ENCODE data around the gene SPATA31C2. TPM values are rescaled to one million over a fixed set of nuclear protein-coding genes. Genes with fewer than 3 reads are reported as not detected.

Gene SPATA31C2
- total and polyA plus RNA-seq, 10 of the 15 experiments (the other 5 are each of a cell fraction or from before 2014, with no cell fraction given) = not detected

GRCh38 chr9:88174324-88174723 is 36.0 kb upstream of the SPATA31C2 start:
- H3K4me3 ChIP-seq = no peak overlapping the region
- H4K20me1 ChIP-seq (ENCODE audit: control insufficient read depth, insufficient read depth) = no peaks in the 10 kb centered on the region
- POLR2A ChIA-PET = no interaction called here
- no peaks in the 10 kb centered on the region for H3K36me3 ChIP-seq (ENCODE audit: control insufficient read depth in 2 of 2, insufficient read depth in 2 of 2, low read length in 1 of 2)
- no peaks in the 10 kb centered on the region for H3K27me3 ChIP-seq (replicated peaks in 1 of 2; ENCODE audit: control insufficient read depth in 2 of 2, insufficient read depth in 2 of 2, low read length in 1 of 2)
- DNase-seq (ENCODE audit: low read depth, low spot score) (no peak), ATAC-seq (no peak), FAIRE-seq (no peak)
- H3K27ac ChIP-seq (ENCODE audit: control insufficient read depth, insufficient read depth) = no peak overlapping the region
- no peak overlapping the region for H3K4me2 ChIP-seq (ENCODE audit: control insufficient read depth, insufficient read depth)
- CTCF ChIA-PET = no interaction called here
- no peak for TF ChIP-seq MTA2 (IDR thresholded peaks at IDR 0.05; ENCODE audit: low read depth)
- TF ChIP-seq KLF5 (IDR thresholded peaks at IDR 0.05; ENCODE audit: partially characterized antibody) = no peak
- TF ChIP-seq ZSCAN29 (IDR thresholded peaks at IDR 0.05) = no peak
- no peak for TF ChIP-seq PAX8 (IDR thresholded peaks at IDR 0.05)
- no peak for TF ChIP-seq SMAD5 (IDR thresholded peaks at IDR 0.05; ENCODE audit: low read depth)
- no peak for TF ChIP-seq NFYA (IDR thresholded peaks at IDR 0.05; ENCODE audit: borderline replicate concordance, low read depth, low read length)
- no peak for TF ChIP-seq SREBF2 (IDR thresholded peaks at IDR 0.05; ENCODE audit: low read length)
- no peak for TF ChIP-seq EGR1 (IDR thresholded peaks at IDR 0.05; ENCODE audit: borderline replicate concordance in 1 of 2, low read depth in 2 of 2, low read length in 2 of 2)
- TF ChIP-seq TARDBP (IDR thresholded peaks at IDR 0.05; ENCODE audit: borderline replicate concordance) = no peak
- no peak for TF ChIP-seq NRF1 (conservative IDR thresholded peaks at IDR 0.05; ENCODE audit: low read depth, low read length)
- SMC1A ChIA-PET (ENCODE audit: uncharacterized antibody, unreplicated experiment) = no interaction called here
- no peaks in the 10 kb centered on the region for H3K4me1 ChIP-seq (ENCODE audit: control insufficient read depth, insufficient read depth, low read length)
- no peak overlapping the region for H3K9ac ChIP-seq (ENCODE audit: control insufficient read depth, insufficient read depth, low read length)
- BruUV-seq (replicated peaks) = no TSS peak
- in situ Hi-C loops (cut with MboI) (no loop called here), intact Hi-C loops (cut with micrococcal nuclease; ENCODE audit: unreplicated experiment) (no loop called here)
- no peak overlapping the region for H2AFZ ChIP-seq (ENCODE audit: control insufficient read depth, low read depth, low read length)
- no peaks in the 10 kb centered on the region for H3K79me2 ChIP-seq (ENCODE audit: control insufficient read depth, insufficient read depth, low read length)
- RAD21 ChIA-PET (ENCODE audit: unreplicated experiment) = no interaction called here
- no peaks in the 10 kb centered on the region for H3K9me3 ChIP-seq (replicated peaks; ENCODE audit: control insufficient read depth, insufficient read depth, low read length)
- WGBS (ENCODE audit: insufficient coverage, insufficient replicate concordance, low lambda C conversion rate, missing lambda C conversion rate) = 25% methylated on average over 4 of the region's 4 CpGs

All from GM12878 (cell line).